Measurements from ENCODE around the gene UBE2J2.
"Not testable (repeated sequence)": the region's sequence is repeated elsewhere in the genome, so short reads cannot be mapped to it uniquely, and the experiment has no call there.

Gene UBE2J2

GRCh38 chr1:1248009-1248913, 25.4 kb downstream of the UBE2J2 start:
- 95% methylated on average over 21 of the region's 21 CpGs for WGBS
- H3K4me1 ChIP-seq (ENCODE audit: insufficient read depth, low read length): not testable (repeated sequence)

GRCh38 chr1:1247341-1247913, 26.2 kb downstream of the UBE2J2 start:
- H3K9me3 ChIP-seq (ENCODE audit: insufficient read depth, low read depth, low read length): no peaks in the 10 kb centered on the region
- WGBS: 79% methylated on average over 25 of the region's 25 CpGs
- H3K36me3 ChIP-seq (ENCODE audit: insufficient read depth, low read length): 0 out of 2 replicates have a peak, but pooled peaks cover under 1% of the 10 kb centered on the region
- H3K27me3 ChIP-seq (ENCODE audit: insufficient read depth, low read length): peaks cover 23% of the 10 kb centered on the region
- no peak overlapping the region for H3K9ac ChIP-seq (ENCODE audit: low read depth, low read length)
- H3K4me3 ChIP-seq (ENCODE audit: low read length): no peak overlapping the region
- H3K27ac ChIP-seq (ENCODE audit: low read depth, low read length): no peak overlapping the region
- no peaks in the 10 kb centered on the region for H3K4me1 ChIP-seq (ENCODE audit: insufficient read depth, low read length)

More at GRCh38 chr1:1248009-1248913, 25.4 kb downstream of the UBE2J2 start:
- H3K27me3 ChIP-seq (ENCODE audit: insufficient read depth, low read length): peaks cover 23% of the 10 kb centered on the region
- H3K9ac ChIP-seq (ENCODE audit: low read depth, low read length); H3K9me3 ChIP-seq (ENCODE audit: insufficient read depth, low read depth, low read length); H3K4me3 ChIP-seq (ENCODE audit: low read length); H3K36me3 ChIP-seq (ENCODE audit: insufficient read depth, low read length); H3K27ac ChIP-seq (ENCODE audit: low read depth, low read length): not testable (repeated sequence)

DNA sequence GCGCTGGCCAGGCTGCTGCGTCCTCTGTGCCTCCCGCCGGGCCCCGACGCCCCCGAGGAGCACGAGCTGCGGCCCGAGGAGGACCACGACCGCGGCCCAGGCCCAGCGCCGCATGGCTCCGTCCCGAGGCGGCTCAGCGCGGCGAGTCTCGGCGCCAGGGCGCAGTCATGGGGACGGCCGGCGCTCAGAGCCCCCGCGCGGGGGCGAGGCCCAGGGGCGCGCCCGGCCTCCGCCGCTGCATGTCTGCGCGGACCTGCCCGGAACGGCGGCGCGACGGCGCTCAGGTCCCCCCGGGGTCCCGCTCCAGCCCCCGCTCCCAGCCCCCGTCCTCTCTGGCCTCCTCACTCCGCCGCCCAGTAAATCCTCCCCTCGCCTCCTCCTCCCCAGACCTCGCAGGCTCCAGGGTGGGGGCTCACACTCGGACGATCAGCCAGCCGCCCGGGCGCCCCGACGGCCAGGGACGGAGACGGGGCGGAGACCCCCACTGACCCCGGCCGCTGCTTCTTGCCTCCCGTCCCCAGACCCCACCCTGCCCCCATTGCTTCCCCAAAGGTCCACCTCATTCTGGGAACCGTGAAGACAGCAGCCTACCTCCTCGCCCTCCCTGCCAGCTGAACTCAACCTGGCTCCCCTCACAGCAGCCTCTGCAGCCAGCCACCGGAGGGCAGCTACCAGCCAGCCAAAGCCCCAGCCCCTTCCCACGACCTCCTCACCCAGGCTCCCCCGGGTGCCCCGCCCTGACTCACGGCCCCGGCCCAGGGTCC, 26.9 kb downstream of the UBE2J2 start, which contains the start of gene C1QTNF12:
TSS of gene C1QTNF12 (minus strand) at position 146 of the 764 bp plus-strand sequence. CDS start at position 114, 32 bp downstream.
- Histone ChIP-seq H3K4me3 (ENCODE audit: low read length) (peak within 1 kb of the TSS; percentile 36), H3K9ac (ENCODE audit: low read depth, low read length) (peak within 1 kb of the TSS; percentile 44; the same call in 1 of the 2 replicates), H3K27ac (ENCODE audit: low read depth, low read length) (no peak within 1 kb of the TSS), H3K27me3 (ENCODE audit: insufficient read depth, low read length) (peaks cover 23% of the 10 kb centered on the region), H3K9me3 (ENCODE audit: insufficient read depth, low read depth, low read length) (no peaks in the 10 kb centered on the region), H3K4me1 (ENCODE audit: insufficient read depth, low read length) (no peaks in the 10 kb centered on the region), H3K36me3 (ENCODE audit: insufficient read depth, low read length) (no peaks in the 10 kb centered on the region)
- WGBS: 8% methylated on average over 74 of the region's 74 CpGs

- Histone ChIP-seq H3K36me3 (ENCODE audit: insufficient read depth, low read length) (no peaks in the 10 kb centered on the region), H3K9me3 (ENCODE audit: insufficient read depth, low read depth, low read length) (no peaks in the 10 kb centered on the region), H3K27me3 (ENCODE audit: insufficient read depth, low read length) (peaks cover 23% of the 10 kb centered on the region), H3K27ac (ENCODE audit: low read depth, low read length) (no peak overlapping the region), H3K4me1 (ENCODE audit: insufficient read depth, low read length) (no peaks in the 10 kb centered on the region), H3K4me3 (ENCODE audit: low read length) (peak overlapping the region; percentile 36), H3K9ac (ENCODE audit: low read depth, low read length) (peak overlapping the region; percentile 44; the same call in 1 of the 2 replicates)
- WGBS: 41% methylated on average over 45 of the region's 45 CpGs
Observed at GRCh38 chr1:1245817-1246576, 27.7 kb downstream of the UBE2J2 start.

DNA sequence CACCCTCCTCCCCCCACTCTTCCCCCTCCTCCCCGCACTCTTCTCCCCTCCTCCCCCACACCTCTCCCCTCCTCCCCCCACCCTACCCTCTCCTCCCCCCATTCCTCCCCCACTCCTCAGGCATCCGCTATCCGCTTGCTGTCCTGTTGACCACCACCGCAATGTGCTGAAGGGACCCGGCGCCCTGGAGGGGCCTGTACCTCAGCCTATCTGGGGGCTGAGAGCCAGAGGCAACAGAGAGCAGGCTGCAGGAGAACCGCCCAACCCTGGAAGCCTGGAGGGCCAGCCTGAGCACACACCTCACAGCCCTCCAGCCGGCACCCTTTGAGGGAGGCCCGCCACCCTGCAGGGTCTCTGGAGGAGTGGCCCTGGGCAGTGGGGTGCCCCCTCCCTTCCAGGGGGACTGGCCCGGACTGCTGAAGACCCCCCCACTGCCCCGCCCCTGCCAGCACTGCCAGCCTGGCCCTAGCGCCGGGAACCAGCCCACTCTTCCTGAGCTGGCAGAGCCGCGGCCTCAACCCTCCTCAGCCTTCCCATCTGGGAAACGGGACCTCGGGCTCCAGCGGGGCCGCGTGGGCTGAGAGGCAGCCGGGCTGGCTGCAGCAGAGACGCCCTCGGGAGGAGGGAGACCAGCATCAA, 28.4 kb downstream of the UBE2J2 start:
- WGBS: 86% methylated on average over 22 of the region's 23 CpGs

GRCh38 chr1:1244192-1244811, 29.4 kb downstream of the UBE2J2 start:
- WGBS: 86% methylated on average over 30 of the region's 30 CpGs
- H3K4me3 ChIP-seq (ENCODE audit: low read length): no peak overlapping the region

More for the DNA sequence above, 28.4 kb downstream of the UBE2J2 start:
- Histone ChIP-seq H3K4me1 (ENCODE audit: insufficient read depth, low read length) (no peaks in the 10 kb centered on the region), H3K27ac (ENCODE audit: low read depth, low read length) (no peak overlapping the region), H3K27me3 (ENCODE audit: insufficient read depth, low read length) (peaks cover 23% of the 10 kb centered on the region), H3K9ac (ENCODE audit: low read depth, low read length) (no peak overlapping the region), H3K4me3 (ENCODE audit: low read length) (no peak overlapping the region), H3K36me3 (ENCODE audit: insufficient read depth, low read length) (no peaks in the 10 kb centered on the region), H3K9me3 (ENCODE audit: insufficient read depth, low read depth, low read length) (no peaks in the 10 kb centered on the region)

GRCh38 chr1:1243807-1244191, 29.9 kb downstream of the UBE2J2 start:
- Histone ChIP-seq H3K27ac (ENCODE audit: low read depth, low read length) (no peak overlapping the region), H3K4me1 (ENCODE audit: insufficient read depth, low read length) (no peaks in the 10 kb centered on the region), H3K9ac (ENCODE audit: low read depth, low read length) (no peak overlapping the region), H3K27me3 (ENCODE audit: insufficient read depth, low read length) (peaks cover 23% of the 10 kb centered on the region), H3K9me3 (ENCODE audit: insufficient read depth, low read depth, low read length) (no peaks in the 10 kb centered on the region), H3K4me3 (ENCODE audit: low read length) (no peak overlapping the region), H3K36me3 (ENCODE audit: insufficient read depth, low read length) (no peaks in the 10 kb centered on the region)
- WGBS: 79% methylated on average over 23 of the region's 23 CpGs

More at GRCh38 chr1:1244192-1244811, 29.4 kb downstream of the UBE2J2 start:
- H3K27me3 ChIP-seq (ENCODE audit: insufficient read depth, low read length): peaks cover 23% of the 10 kb centered on the region
- no peaks in the 10 kb centered on the region for H3K4me1 ChIP-seq (ENCODE audit: insufficient read depth, low read length)
- H3K9me3 ChIP-seq (ENCODE audit: insufficient read depth, low read depth, low read length): no peaks in the 10 kb centered on the region
- H3K36me3 ChIP-seq (ENCODE audit: insufficient read depth, low read length): no peaks in the 10 kb centered on the region
- H3K9ac ChIP-seq (ENCODE audit: low read depth, low read length): no peak overlapping the region
- no peak overlapping the region for H3K27ac ChIP-seq (ENCODE audit: low read depth, low read length)

GRCh38 chr1:1243266-1243660, 30.4 kb downstream of the UBE2J2 start:
- H3K4me3 ChIP-seq (ENCODE audit: low read length): no peak overlapping the region
- no peaks in the 10 kb centered on the region for H3K4me1 ChIP-seq (ENCODE audit: insufficient read depth, low read length)
- 92% methylated on average over 23 of the region's 23 CpGs for WGBS
- no peaks in the 10 kb centered on the region for H3K9me3 ChIP-seq (ENCODE audit: insufficient read depth, low read depth, low read length)
- peaks cover 23% of the 10 kb centered on the region for H3K27me3 ChIP-seq (ENCODE audit: insufficient read depth, low read length)
- H3K36me3 ChIP-seq (ENCODE audit: insufficient read depth, low read length): no peaks in the 10 kb centered on the region
- no peak overlapping the region for H3K27ac ChIP-seq (ENCODE audit: low read depth, low read length)
- H3K9ac ChIP-seq (ENCODE audit: low read depth, low read length): no peak overlapping the region

DNA sequence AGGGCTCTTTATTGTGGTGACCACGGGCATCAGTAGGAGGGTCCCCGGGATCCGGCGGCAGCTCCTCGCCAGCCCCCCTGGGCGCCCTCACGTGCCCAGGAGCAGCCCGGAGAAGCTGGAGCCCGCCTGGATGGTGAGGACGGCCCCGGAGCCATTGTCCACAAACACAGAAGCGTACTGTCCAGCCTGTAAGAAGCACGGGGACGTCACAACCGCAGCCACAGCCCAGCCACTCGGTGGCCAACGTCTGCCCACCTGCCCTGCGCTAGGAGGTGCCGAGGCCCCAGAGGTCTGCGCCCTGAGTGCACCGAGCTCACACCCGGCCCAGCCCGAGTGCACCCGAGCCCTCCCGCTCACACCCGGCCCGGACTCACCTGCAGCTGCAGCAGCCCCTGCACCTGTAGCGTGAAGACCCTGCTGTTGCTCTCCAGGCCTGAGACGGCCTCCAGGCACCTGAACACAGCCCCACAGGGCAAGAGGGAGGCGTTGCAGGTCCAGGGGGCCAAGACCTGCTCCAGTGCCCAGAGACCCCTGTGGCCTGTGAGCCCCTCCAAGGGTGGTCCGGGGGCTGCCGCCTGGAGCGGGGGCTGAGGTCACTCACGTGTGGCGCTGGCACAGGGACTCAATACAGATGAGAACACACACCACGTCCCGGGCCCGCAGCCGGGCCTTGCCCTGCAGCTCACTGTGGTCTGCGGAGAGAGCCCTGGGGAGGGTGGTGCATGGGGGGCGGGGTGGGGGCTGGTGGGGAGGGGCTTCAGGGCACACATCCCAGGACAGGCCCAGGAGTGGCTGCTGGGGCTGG, 31.0 kb downstream of the UBE2J2 start:
- no peak overlapping the region for H3K27ac ChIP-seq (ENCODE audit: low read depth, low read length)
- peaks cover 21% of the 10 kb centered on the region for H3K27me3 ChIP-seq (ENCODE audit: insufficient read depth, low read length)
- no peaks in the 10 kb centered on the region for H3K4me1 ChIP-seq (ENCODE audit: insufficient read depth, low read length)
- H3K4me3 ChIP-seq (ENCODE audit: low read length): no peak overlapping the region
- WGBS: 94% methylated on average over 39 of the region's 41 CpGs
- H3K36me3 ChIP-seq (ENCODE audit: insufficient read depth, low read length): no peaks in the 10 kb centered on the region
- no peaks in the 10 kb centered on the region for H3K9me3 ChIP-seq (ENCODE audit: insufficient read depth, low read depth, low read length)
- no peak overlapping the region for H3K9ac ChIP-seq (ENCODE audit: low read depth, low read length)

All from HUES64 (cell line).